ENCODE measurements around the gene PADI2.

GRCh38 chr1:17032741-17033140, 86.5 kb downstream of the PADI2 start:
- TF ChIP-seq CTCF (IDR thresholded peaks at IDR 0.05) = no peak
- no peak for TF ChIP-seq POLR2A (IDR thresholded peaks at IDR 0.05)
- TF ChIP-seq EP300 (IDR thresholded peaks at IDR 0.05) = no peak

All from tibial nerve (tissue), 4 donors.